Erythroblast (primary cell): ENCODE results near the gene APBA1.

Experiments
- DNase-seq, 2 experiments: peaks; one replicate each; lab custom pipeline; 2025; lab: John Stamatoyannopoulos, UW
- GATA1 ChIP-seq: IDR thresholded peaks from 2 replicates; pipeline ENCODE4 v1.6.1; 2011; ENCODE audit warnings: low read depth, mild to moderate bottlenecking, control low read depth, low read length, moderate library complexity
- POLR2A ChIP-seq: IDR thresholded peaks from 2 replicates; pipeline ENCODE4 v1.6.1; 2011; ENCODE audit warnings: mild to moderate bottlenecking, low read length

APBA1 gene

GRCh38 chr9:69465473-69465872 lies 206.7 kb downstream of the APBA1 start:
- DNase-seq = no peak
- TF ChIP-seq GATA1 (no peak), POLR2A (no peak)

DNA sequence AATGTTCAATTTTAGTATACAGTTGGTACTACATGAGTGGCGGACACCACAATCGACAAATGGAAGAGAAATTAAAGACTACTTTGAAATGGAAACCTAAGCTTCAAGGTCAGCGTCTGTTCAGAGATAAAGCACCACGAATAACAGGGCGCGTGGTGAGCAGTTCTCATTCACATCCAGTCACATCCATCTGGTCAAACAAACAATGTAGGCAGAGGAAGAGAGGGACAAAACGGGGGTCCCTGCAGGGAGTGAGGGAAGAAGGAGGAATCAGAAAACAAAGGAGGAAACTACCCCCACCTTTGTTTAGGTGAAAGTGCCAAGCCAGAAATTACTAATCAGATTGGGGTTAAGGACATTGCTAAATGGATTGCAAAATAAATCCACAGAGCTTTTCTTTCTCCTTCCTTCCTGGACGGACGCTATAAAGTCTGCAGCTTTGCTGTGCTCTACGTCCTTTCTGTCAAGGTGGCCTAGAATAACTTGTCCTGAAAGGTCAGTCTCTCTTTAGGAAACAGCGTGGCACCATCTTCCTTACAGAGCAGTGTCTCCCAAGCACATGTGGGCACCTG lies 208.6 kb downstream of the APBA1 start:
- TF ChIP-seq POLR2A (no peak), GATA1 (no peak)
- no peak for DNase-seq

GRCh38 chr9:69462394-69462793 lies 209.8 kb downstream of the APBA1 start:
- DNase-seq = no peak
- TF ChIP-seq GATA1 (no peak), POLR2A (no peak)

- no peak for TF ChIP-seq GATA1
- no peak for TF ChIP-seq POLR2A
- DNase-seq = no peak
Observed at GRCh38 chr9:69461103-69461887, 210.9 kb downstream of the APBA1 start.

GRCh38 chr9:69460012-69460411 lies 212.2 kb downstream of the APBA1 start:
- DNase-seq = no peak
- TF ChIP-seq POLR2A (no peak), GATA1 (no peak)

GRCh38 chr9:69458176-69458575 lies 214.0 kb downstream of the APBA1 start:
- DNase-seq = no peak
- TF ChIP-seq POLR2A = no peak
- no peak for TF ChIP-seq GATA1

GRCh38 chr9:69456201-69456600 lies 216.0 kb downstream of the APBA1 start:
- DNase-seq = no peak
- TF ChIP-seq GATA1 (no peak), POLR2A (no peak)

DNA sequence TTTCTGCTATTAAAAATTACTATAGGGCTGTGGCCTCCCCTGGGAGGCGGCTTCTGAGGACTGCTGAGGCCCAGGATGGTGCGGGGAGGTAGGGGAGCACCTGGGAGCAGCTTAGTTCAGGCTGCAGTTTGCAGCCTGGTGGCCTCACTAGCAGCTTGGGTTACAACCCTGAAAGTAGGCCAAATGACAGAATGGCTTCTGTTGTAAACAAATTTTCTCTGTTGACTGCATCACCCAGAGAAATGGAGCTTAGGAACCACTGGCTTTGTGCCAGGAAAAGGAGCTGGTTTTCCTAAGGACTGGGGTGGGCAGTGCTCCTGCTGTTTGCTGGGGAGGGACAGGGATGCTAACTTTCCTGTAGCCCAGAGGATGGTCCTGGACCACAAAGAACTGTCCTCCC lies 216.9 kb downstream of the APBA1 start:
- DNase-seq = no peak
- TF ChIP-seq GATA1 = no peak
- TF ChIP-seq POLR2A = no peak

DNA sequence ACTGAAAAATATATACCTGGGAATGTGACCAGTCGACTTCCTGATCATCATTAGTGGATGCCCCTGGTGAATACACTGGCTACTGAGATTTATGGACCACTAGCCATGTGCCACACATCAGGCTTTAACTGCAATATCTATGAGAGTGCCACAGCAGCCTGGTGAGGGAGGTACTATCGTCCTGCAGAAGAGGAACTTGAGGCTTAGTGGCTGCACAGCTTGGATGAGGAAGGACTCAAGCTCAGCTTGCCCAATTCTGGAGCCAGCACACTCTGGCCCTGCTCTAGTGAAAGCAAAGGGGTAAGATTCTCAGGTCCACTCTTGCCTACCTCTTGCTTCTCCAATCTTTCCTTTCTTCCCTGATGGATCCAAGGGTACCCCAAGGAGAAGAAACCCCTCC lies 217.8 kb downstream of the APBA1 start:
- TF ChIP-seq GATA1 (no peak), POLR2A (no peak)
- DNase-seq = no peak

DNA sequence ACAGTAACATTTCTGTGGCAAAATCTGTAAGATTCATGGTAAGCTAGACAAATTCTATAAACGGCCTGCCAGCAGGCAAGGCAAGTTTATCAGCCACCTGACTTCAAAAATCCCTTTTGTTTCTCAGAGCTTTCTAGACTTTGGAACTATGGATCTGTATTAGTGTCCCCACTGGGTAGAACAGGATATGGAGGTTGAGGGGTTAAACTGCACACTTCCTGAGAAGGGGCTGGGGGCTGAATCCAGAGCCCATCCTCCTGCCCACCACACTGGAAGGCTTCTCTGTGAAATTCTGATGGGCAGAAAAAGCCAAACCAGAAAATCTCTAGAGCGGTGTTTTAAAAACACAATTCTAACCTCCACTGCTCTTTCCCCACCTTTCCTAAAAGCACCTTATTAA lies 218.4 kb downstream of the APBA1 start:
- DNase-seq = no peak
- TF ChIP-seq POLR2A (no peak), GATA1 (no peak)

DNA sequence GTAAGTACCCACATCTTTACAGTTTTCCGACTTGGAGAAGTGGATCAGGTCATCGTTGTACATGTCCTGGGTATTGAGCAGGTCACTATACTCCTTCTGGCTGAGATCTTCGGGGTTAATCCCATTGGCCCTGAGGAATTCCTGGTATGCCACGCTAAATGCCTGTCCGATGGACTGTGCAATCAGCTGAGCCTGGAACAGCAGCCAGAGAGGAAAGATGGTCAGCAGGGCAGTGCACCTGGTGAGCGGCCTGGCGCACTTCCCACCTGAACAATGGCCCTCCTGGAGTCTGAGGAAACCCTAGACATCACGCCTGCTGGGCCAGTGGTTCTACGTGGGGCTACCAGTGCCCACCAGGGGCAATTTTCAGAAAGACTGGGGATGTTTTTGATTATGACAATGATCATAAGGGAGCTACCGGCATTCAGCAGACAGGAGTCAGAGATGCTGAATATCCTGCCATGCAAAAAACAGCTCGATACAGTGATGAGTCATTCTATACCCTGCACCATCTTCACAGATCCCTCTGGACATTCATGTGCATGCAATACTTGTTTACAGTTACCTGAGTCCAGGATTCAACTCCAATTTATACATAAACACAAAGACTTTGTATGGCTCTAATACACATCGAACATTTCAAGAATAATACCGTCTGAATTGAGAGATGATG lies 219.9 kb downstream of the APBA1 start:
- DNase-seq = no peak
- TF ChIP-seq POLR2A (no peak), GATA1 (no peak)

DNA sequence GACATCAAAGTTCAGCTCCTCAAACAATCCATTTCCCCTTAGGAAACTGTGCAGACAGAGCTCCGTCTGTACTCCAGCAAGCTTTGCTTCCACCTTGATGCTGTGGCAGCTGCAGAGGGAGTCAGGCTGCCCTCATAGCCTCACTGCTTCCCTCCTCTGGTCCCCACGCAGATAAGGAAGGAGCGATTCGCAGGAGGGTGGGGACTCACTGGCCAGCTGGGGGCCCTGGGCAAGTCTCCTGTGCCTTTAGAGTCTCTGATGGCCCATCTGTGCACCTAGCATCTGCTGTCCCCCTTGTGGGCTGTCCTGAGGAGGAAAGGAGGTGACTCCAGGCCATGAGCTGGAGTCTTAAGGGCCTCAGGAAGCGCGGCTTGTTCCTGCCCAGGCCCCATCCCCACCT lies 225.7 kb downstream of the APBA1 start:
- DNase-seq = no peak
- TF ChIP-seq GATA1 (no peak), POLR2A (no peak)

DNA sequence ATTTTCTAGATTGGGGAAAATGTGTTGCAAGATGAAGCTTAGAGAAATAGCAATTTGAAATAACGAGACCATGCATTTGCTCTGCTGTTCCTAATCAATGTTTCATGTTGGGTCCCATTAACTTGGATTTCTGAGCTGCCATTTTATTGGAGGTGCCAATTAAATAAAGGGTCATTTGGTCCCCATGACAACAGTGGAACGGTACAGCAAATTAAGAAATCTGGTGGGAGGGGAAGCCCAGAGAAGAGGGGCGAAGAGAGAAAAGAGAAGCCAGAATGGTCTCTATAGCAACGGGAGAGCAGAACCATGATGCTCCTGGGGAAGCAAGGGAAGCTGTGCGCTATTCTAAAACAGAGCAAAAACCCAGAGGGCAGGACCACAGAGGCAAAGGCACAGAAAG lies 226.9 kb downstream of the APBA1 start:
- TF ChIP-seq POLR2A (no peak), GATA1 (no peak)
- DNase-seq = no peak

DNA sequence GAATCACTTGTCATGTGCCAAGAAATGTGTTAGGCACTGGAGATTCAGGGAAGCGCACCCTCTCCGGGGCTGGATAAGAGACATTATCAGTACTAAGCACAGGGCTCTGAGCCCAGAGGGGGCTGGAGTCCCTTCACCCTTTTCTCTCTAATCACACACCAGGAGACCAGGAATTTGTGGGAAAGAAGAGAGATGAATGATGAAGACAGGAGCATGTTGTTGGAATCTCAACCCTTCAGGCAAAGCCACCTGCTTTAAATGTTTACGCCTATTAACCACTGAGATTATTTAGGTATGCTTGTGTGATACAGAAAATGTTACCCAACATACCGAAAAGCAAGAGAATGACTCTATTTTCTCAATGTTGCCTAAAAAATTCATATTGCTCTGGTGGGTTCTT lies 227.4 kb downstream of the APBA1 start:
- DNase-seq = no peak
- no peak for TF ChIP-seq GATA1
- TF ChIP-seq POLR2A = no peak
